Measurements from ENCODE around the gene TMEM243.
"Not testable (repeated sequence)": the region's sequence is repeated elsewhere in the genome, so short reads cannot be mapped to it uniquely, and the experiment has no call there.

TMEM243 gene, protein sequence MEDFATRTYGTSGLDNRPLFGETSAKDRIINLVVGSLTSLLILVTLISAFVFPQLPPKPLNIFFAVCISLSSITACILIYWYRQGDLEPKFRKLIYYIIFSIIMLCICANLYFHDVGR

DNA sequence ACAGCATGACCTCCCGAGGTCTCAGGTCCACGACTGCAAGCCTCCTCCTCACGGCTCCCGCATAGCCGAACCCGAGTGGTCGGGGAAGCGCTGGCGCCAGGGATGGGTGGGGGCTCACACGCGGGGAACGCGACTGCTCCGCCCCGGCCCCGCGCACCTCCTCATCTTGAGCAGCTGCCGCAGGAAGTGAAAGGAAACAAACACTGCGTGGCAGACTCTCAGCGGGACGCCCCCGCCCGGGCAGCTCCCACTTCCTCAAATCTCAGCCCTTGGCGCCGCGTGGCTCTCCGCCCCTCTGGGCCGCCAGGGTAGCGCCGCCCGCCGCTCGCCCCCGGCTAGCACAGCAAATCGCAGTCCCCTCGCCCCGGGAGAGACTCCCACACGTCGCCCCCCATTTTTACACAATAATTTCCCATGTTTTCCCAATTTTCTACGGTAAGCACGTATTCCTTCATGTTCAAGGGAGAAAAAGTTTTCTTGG is at the start of gene TMEM243:
TMEM243 (minus strand) TSS at position 188 of the 481 bp plus-strand sequence. CDS start 229 bp downstream, outside the sequence.
- DNase-seq: peak; percentile 89

DNA sequence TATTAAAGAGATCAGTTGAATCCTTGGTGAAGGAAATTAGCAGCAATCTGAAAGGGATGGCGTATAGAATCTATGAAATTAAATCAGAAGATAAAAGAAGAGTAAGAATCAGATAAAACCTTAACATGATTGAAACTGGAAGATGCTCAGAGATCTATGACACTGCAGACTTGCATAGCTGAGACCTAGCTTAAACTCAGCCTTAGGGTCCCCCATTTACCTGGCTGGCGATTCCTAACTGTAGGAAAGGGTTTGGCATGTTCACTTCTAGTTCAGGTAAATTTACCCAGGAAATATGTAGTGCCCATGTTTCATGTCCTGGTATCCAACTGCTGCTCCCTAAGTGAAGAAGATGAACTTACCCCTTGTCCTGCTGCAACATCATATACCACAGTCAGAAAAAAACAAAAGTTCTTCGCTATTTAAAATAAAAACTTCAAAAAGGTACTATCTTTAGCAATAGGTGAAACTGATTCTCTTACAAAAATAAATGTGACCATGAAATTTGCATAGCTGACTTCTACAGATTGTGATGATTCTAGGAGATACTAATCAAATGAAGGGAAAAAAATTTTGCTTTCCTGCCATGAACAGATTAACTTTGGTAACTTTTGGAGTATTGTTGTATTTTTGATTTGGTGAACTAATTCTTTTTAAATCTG is 47.8 kb upstream of the TMEM243 start:
- no peak for DNase-seq

DNA sequence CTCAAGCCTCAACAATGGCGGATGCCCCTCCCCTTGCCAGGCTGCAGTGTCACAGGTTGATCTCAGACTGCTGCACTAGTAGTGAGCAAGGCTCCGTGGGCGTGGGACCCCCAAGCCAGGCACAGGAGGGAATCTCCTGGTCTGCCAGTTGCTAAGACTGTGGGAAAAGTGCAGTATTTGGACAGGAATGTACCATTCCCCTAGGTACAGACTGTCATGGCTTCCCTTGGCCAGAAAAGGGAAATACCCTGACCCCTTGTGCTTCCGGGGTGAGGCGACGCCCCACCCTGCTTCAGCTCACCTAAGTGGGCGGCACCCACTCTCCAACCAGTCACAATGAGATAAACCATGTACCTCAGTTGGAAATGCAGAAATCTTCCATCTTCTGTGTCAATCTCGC is 44.0 kb upstream of the TMEM243 start:
- DNase-seq: no peak

DNA sequence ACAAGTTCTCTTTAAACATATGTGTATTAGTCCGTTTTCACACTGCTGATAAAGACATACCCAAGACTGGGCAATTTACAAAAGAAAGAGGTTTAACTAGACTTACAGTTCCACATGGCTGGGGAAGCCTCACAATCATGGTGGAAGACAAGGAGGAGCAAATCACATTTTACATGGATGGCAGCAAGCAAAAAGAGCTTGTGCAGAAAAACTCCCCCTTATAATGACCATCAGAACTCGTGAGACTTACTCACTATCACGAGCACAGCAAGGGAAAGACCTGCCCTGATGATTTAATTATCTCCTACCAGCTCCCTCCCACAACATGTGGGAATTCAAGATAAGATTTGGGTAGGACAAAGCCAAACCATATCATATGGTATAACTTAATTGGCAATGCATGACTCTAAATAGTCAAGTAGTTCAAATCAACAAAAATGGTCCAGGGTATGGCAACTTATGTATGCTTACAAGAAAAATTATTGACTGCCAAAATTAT is 34.1 kb upstream of the TMEM243 start:
- DNase-seq: no peak

DNA sequence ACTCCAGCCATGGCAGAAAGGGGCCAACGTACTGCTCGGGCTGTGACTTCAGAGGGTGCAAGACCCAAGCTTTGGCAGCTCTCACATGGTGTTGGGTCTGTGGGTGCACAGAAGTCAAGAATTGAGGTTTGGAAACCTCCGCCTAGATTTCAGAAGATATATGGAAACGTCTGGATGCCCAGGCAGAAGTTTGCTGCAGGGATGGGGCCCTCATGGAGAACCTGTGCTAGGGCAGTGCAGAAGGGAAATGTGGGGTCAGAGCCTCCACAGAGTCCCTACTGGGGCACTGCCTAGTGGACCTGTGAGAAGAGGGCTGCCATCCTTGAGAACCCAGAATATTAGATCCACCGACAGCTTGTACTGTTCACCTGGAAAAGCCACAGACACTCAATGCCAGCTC is 26.1 kb upstream of the TMEM243 start:
- not testable (repeated sequence) for DNase-seq

DNA sequence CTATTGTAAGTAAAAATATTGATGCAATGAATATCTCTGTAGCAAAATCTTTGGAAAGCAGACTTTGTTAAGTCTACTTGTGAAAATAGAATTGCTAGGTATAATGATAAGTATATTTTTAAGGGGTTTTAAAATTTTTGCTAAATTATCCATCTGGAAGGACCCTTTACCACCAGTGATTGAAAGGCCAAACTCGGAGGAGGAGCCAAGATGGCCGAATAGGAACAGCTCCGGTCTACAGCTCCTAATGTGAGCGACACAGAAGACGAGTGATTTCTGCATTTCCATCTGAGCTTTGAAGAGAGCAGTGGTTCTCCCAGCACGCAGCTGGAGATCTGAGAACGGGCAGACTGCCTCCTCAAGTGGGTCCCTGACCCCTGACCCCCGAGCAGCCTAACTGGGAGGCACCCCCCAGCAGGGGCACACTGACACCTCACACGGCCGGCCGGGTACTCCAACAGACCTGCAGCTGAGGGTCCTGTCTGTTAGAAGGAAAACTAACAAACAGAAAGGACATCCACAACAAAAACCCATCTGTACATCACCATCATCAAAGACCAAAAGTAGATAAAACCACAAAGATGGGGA is 19.0 kb upstream of the TMEM243 start:
- DNase-seq: not testable (repeated sequence)

DNA sequence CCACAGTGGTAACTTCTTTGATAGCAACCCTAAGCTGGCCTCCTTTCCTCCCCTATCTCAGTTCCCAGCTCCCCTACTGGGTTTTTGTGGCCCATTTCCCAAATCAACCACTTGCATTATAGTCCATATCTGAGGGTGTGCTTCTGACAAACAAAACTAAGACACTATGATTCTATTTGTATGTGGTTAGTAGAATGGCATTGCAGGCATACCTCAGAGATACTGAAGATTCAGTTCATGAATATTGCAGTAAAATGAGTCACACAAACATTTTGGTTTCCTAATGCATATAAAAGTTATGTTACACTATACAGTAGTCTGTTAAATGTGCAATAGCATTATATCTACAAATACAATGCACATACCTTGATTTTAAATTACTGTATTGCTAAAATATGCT is 15.4 kb upstream of the TMEM243 start:
- DNase-seq: no peak

DNA sequence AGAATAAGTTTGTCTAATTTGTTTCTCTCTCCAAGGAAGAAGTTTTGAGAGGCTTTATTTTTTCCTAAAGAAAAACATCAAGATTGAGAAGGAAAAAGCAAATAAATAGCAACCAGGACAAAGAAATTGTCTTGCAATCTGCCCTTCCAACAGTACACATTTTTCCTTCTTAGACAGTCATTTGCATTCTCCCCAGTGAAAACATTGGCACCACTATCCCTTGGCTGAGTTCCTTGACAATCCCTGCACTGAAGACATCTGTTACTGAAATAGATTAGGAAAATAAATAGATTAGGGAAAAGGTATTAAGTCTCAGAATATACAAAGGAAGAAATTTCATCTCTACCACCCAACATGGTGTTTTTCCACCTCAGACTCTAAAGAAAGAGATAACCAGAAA is 12.2 kb upstream of the TMEM243 start:
- DNase-seq: no peak

DNA sequence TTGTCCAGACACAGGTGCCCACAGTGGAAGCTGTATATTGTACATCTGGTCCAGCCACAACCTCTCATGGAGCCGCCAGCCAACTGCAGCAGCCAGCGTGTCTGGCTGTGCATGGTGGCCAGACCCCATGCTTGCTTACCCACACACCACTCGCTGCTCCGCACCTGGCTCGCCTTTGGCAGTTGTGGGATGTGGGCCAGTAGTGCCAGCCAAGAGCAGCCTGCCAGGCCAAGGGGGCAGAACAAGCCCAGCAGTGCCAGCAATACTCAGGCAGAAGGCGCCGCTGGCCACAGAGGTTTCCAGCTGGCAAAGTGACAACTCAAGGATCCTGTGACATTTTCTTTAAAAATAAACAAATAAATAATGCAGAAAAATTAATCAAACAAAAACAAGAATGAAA is 11.7 kb upstream of the TMEM243 start:
- DNase-seq: no peak

DNA sequence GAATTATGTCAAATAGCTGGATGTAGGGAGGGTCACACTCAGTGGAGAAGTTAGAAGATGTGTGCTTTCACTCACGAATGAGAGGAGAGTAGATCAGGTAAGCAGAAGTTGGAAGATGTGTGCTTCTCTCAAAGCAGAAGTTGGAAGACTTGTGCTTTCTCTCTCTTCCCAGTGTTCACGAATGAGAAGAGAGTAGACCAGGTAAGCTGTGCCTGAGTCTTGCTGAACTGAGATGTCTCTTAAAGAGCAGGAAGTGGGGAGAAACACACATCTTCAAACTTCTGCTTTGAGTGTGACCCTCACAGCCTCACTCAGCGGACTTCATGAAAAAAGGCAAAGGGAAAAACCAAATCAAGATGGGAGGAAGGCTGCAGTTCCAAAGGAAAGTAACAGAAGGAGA is 7.0 kb upstream of the TMEM243 start:
- no peak for DNase-seq

DNA sequence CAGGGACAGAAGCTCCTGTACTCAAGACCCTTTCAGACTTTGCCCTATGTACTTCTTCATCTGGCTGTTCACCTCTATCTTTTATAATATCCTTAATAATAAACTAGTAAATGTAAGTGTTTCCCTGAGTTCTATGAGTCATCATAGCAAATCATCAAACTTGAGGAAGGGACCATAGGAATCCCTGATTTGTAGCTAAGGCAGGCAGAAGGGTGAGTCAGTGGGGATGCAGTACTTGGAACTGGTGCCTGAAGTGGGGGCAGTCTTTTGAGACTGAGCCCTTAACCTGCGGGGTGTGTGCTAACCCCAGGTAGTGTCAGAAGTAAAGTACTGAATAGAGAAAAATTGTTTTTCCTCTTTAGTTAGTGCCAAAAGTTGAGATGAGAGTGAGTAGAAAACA is 6.2 kb upstream of the TMEM243 start:
- DNase-seq: no peak

DNA sequence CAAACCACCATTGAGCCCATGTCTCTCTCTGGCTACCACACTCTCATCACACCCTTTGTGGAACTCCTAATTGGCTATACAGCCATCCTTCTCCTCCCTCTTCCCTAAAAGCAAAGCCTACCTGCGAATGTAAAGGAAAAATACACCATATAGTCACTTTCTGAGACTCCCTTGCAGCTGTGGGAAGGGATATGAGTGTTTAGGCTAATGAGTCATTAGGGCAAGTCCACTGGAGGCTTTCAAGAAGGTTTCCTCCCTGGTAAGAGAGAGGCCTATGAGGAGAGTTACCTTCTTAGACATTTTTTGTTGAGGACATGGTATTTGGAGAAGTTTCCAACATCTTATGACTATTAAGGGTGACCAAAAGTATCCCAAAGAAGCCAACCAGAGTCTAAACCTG is 4.1 kb upstream of the TMEM243 start:
- no peak for DNase-seq

DNA sequence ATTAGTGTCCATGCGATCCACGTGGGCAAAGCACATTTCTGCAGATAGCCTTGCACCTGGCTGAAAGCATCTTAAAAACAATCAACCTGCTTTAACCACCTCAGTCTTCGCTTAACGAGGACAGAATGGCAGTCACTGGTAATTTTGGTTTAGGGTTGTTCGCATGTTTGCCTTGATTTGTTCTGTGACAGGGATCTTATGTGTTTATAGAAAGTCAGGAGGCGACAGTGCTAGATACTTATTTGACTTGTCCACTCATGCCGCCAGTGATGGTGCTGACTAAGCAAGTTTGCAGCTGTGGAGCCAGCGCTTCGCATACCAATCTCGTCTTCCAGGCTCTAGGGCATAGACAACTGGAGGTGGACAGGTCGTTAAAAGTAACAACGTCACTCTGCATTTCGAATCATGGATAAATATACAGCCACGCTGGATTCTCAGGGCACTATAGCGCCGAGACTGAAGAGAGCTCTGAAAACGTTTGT is 1.2 kb upstream of the TMEM243 start:
- DNase-seq: no peak

DNA sequence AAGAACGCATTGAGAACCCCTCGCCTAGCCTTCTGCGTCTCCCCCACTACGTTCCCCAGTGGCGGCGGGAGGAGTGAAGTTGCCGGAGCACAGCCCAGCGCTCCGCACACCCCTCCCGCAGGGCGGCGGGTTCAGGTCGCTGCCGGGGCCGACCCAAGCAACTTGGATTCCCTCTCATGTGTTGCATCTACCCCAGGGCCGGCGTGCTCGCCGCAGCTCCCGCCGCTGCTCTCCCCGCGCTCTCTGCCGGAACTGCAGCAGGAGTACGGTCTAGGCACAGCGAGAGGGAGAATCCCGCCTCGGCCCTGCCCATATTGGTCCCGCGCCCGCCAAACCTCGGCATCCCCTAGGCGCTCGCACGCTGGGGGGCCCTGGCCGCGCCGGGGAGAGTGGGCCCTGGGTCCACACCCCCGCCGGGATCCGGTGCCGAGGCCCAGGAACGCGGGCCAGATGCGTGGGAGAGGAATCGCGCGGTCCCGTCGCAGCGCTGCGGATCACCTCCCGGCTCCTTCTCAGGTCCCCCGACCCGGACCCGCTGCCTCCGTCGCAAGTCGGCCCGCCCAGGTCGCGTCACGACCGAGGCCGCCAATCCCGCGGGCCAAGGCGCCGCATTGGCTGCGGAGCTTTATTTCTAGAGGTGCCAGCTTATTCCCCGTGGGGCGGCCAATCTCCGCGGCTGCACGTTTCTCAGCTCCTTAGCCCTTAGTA is 648 bp upstream of the TMEM243 start:
- peak; percentile 83 for DNase-seq

DNA sequence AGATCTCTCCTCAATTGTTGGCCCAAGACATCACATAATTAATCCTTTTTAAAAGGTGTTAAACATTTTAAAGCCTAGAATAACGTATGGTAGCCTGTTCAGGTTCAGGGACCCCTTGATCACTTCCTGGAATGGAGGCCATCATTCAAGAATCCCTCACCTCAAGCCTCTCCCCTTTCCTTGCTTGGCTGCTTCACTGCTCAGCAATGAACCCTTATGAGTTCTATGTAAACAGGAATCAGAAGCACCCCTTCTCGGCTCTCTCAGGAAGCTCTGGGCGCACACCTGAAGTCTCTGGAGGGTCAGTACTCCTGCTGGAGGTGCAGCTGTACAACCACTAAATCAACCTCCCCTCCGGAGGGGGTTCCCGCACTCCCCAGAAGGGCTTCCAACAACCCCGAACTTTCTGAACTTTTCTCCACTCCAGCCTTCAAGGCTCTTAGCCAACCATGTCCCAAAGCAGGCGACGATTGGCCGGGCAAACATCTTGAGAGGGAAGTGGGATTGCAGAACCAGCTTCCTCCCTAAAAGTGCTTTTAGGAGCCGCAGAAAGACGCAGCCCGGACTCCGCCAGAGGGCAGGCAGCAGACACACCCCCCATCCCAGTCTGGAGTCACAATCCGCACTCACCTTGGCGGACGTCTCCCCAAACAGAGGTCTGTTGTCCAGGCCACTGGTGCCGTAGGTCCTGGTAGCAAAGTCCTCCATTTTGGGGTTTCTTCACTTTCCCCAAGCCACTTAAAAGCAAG is 562 bp downstream of the TMEM243 start:
- DNase-seq: peak; percentile 62

DNA sequence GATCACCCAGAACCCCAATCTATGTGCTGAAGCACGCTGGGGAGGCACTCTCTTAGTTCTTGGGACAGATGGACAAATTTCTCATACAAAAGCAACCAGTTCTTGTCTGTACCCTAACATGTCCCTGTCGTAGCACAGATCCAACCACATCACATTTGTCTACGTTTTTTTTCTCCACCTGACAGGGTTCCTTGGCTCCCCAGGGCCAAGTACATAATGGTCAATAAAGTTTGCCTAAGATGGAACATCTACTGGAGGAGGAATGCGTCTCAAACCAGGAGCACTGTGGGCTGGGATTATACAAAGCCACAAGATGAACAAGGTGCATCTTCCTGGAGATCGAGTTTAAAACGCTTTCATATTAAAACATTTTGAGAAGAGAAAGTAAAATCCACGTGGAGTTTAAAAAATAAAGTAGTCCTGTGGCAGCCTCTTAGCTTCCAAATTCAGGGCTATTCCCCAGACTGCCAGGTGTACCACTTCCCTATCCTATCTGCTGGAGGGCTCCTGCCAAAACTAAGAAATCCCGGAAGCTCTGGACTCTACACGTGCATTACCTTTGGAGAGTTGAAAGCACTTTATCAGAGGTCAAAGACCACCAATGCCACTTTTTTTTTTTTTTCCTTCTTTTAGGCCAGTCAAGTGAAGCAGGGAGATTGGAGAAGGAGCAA is 1.4 kb downstream of the TMEM243 start:
- DNase-seq: no peak

DNA sequence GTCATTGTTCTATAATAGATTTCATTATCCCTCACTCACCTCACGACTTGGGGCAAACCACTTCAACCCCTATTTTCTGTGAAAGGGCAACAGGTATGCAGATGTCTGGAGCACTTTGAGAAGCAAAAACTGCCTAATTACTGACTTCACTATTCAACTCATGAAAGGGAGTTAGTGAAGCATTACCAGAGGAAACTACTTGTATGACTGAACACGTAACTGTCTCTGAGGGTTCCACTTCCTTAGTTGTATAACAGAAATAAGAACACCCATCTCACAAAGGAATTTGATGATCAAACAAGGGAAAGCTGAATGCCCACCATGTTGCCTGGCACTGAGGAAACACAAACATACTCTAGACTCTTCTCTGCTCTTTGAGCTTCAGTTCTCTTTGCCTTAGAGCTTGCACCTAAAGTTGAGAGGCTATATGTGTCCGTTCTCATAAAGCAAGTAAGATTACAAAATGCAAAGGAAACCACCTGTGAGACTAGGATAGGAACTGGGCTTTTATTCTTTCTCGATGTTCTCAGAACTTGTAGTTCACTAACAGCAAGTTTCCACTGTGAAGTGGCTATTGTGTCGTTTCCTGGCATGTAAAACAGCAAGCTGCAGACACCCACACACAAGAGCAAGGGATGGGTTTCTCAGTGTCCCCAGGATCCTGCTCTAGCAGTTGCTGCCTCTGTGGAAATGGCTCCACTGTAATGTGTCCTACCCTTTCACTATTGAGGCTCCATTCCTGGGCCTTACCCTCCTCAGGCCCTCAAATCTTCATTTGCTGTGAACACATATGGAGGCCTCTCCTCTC is 2.6 kb downstream of the TMEM243 start:
- peak; percentile 66 for DNase-seq

DNA sequence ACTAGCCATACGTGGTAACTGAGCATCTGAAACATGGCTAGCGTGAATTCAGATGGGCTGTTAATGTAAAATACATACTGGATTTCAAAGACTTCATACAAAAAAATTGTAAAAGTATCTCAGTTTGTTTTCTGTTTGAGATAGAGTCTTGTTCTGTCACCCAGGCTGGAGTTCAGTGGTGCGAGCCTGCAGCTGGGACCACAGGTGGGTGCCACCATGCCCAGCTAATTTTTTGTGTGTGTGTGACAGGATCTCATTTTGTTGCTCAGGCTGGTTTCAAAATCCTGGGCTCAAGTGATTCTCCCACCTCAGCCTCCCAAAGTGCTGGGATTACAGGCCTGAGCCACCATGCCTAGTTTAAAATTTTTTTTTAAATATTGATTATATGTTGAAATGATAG is 4.5 kb downstream of the TMEM243 start:
- peak; percentile 32 for DNase-seq

DNA sequence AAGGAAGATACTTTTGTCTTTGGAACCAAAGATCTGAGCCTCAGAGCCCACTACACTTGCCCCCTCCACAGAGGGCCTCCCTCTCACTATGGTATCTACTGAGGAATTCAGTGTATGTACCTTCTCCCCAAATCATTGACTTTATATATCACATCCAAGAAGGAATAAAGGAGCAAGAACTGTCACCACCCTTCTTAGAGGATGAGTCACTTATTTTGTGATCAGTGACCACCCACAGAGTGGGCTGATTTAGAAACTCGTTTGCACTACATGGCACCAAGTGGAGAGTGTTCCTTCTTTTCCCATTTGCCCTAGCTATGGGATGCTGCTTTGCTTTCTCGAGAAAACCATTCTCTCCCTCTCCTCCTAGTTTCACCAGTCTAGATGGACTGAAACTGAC is 5.7 kb downstream of the TMEM243 start:
- no peak for DNase-seq

DNA sequence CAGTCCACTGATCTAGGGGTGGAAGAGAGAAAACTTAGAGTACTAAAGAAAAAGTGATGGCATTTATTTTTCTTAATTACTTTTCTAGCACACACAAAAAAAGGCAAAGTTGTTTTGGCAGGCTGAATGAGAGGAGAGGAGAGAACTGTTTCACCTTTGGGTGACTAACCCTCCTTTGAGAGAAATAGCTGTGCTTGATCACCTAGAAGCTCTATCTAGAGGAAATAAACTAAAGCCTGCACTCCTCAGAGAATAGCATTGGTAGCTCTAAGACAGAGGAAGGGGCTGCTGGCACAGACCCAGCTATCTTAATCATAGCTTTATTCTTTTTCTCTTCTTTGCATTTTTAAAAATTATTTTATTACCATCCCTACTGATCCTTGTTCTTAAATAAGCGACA is 6.3 kb downstream of the TMEM243 start:
- no peak for DNase-seq

DNA sequence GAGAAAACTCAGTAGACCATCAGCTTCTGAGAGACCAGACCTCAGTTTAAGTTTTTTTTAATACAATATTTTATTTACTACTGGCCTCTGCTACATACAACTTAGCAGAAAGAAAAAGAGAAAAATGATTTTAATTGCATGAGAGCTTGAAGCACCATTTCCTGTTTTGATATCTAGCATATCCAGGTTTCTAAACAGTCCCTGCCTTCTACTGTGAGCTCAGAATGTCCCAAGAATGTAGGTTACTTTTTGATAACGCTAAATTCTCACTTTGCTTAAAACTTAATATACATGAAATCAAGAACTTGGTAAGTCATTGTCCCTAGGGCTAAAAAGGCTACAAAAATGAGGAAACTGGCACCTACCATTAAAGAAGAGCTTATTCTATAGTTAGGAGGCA is 7.0 kb downstream of the TMEM243 start:
- no peak for DNase-seq
